Hepatocyte (in vitro differentiated cells): ENCODE measurements around the gene MAFF.

Experiments
- CTCF ChIP-seq: fragments of 200-600 bp; sonication (generic); IDR thresholded peaks from 2 replicates; pipeline ENCODE4 v1.5.1; 2016; ENCODE audit warnings: antibody characterized with exemption, mild to moderate bottlenecking; ENCODE audit not compliant: poor library complexity
- EZH2 ChIP-seq: fragments of 200-600 bp; sonication (generic); IDR thresholded peaks from 2 replicates; pipeline ENCODE4 v1.6.1; 2016; ENCODE audit warnings: antibody characterized with exemption, mild to moderate bottlenecking, borderline replicate concordance
- EZH2phosphoT487 ChIP-seq: fragments of 200-600 bp; sonication (generic); IDR thresholded peaks from one replicate; pipeline ENCODE4 v1.6.1; 2018; ENCODE audit warnings: antibody characterized with exemption, mild to moderate bottlenecking, low read depth, moderate library complexity; ENCODE audit not compliant: unreplicated experiment, severe bottlenecking

GRCh38 chr22:38193580-38193979, 8.2 kb upstream of the MAFF start:
- no peak for TF ChIP-seq CTCF
- no peak for TF ChIP-seq EZH2
- no peak for TF ChIP-seq EZH2phosphoT487
